ENCODE measurements around the gene NF1.
"Not testable (repeated sequence)": the region's sequence is repeated elsewhere in the genome, so short reads cannot be mapped to it uniquely, and the experiment has no call there.

Gene NF1

GRCh38 chr17:31310260-31310659 is 215.5 kb downstream of the NF1 start:
- no peak for DNase-seq

- DNase-seq: no peak
These were observed 216.1 kb downstream of the NF1 start for GRCh38 chr17:31310886-31311285.

GRCh38 chr17:31311526-31311925 is 216.7 kb downstream of the NF1 start:
- no peak for DNase-seq

- DNase-seq: not testable (repeated sequence)
These were observed 217.4 kb downstream of the NF1 start for GRCh38 chr17:31312223-31312622.

- DNase-seq: no peak
These were observed 219.4 kb downstream of the NF1 start, which contains the start of gene EVI2B for GRCh38 chr17:31313982-31314781. EVI2B (minus strand) TSS chr17:31314054; CDS start chr17:31305609, 8,445 bp downstream.

GRCh38 chr17:31314782-31315100 is 220.0 kb downstream of the NF1 start:
- DNase-seq: no peak

- DNase-seq: no peak
These were observed 223.6 kb downstream of the NF1 start for GRCh38 chr17:31318298-31318801.

GRCh38 chr17:31318851-31319661 is 224.3 kb downstream of the NF1 start:
- no peak for DNase-seq

- no peak for DNase-seq
These were observed 225.5 kb downstream of the NF1 start for GRCh38 chr17:31320241-31320640.

GRCh38 chr17:31320791-31321190 is 226.0 kb downstream of the NF1 start:
- DNase-seq: no peak

- DNase-seq: no peak
These were observed 226.7 kb downstream of the NF1 start, which contains the start of gene EVI2A for GRCh38 chr17:31321481-31321880. EVI2A (minus strand) TSS chr17:31321622; CDS start chr17:31319013, 2,609 bp downstream.

- no peak for DNase-seq
These were observed 227.2 kb downstream of the NF1 start for GRCh38 chr17:31321966-31322365.

GRCh38 chr17:31323551-31323950 is 228.8 kb downstream of the NF1 start:
- DNase-seq: no peak

GRCh38 chr17:31327534-31328159 is 232.9 kb downstream of the NF1 start:
- DNase-seq: no peak

- DNase-seq: no peak
These were observed 233.4 kb downstream of the NF1 start for GRCh38 chr17:31328160-31328535.

- DNase-seq: no peak
These were observed 234.4 kb downstream of the NF1 start for GRCh38 chr17:31329221-31329620.

- no peak for DNase-seq
These were observed 245.3 kb downstream of the NF1 start for GRCh38 chr17:31339906-31340661.

- DNase-seq: not testable (repeated sequence)
These were observed 250.5 kb downstream of the NF1 start for GRCh38 chr17:31345191-31345747.

- DNase-seq: no peak
These were observed 254.7 kb downstream of the NF1 start for GRCh38 chr17:31349454-31349853.

GRCh38 chr17:31355935-31356334 is 261.2 kb downstream of the NF1 start:
- DNase-seq: no peak

GRCh38 chr17:31357091-31357490 is 262.3 kb downstream of the NF1 start:
- no peak for DNase-seq

GRCh38 chr17:31357839-31358394 is 263.1 kb downstream of the NF1 start:
- DNase-seq: peak; percentile 83

Measured in DMS53 (cell line).